Osteocyte (in vitro differentiated cells): ENCODE results near the gene EPM2AIP1. TPM values are rescaled to one million over a fixed set of nuclear protein-coding genes. Genes with fewer than 3 reads are reported as not detected.
"Not testable (repeated sequence)": the region's sequence is repeated elsewhere in the genome, so short reads cannot be mapped to it uniquely, and the experiment has no call there.

Source experiments
- DNase-seq: peaks from one replicate; pipeline ENCODE4 v3.0.0; 2021; ENCODE audit warnings: mixed read lengths; ENCODE audit not compliant: unreplicated experiment; ENCODE audit errors: extremely low spot score
- H3K27ac Mint-ChIP-seq: one replicate; pipeline ENCODE4 v1.8.0; 2021; ENCODE audit warnings: mild to moderate bottlenecking, mixed read lengths; ENCODE audit not compliant: unreplicated experiment
- H3K27me3 Mint-ChIP-seq: one replicate; pipeline ENCODE4 v1.8.0; 2021; ENCODE audit warnings: mixed read lengths; ENCODE audit not compliant: unreplicated experiment
- H3K36me3 Mint-ChIP-seq: one replicate; pipeline ENCODE4 v1.8.0; 2021; ENCODE audit warnings: mixed read lengths; ENCODE audit not compliant: unreplicated experiment
- H3K4me1 Mint-ChIP-seq: one replicate; pipeline ENCODE4 v1.8.0; 2021; ENCODE audit warnings: mixed read lengths; ENCODE audit not compliant: unreplicated experiment
- H3K4me3 Mint-ChIP-seq: one replicate; pipeline ENCODE4 v1.8.0; 2021; ENCODE audit warnings: mild to moderate bottlenecking, moderate library complexity, mixed read lengths; ENCODE audit not compliant: unreplicated experiment
- H3K9me3 Mint-ChIP-seq: one replicate; pipeline ENCODE4 v1.8.0; 2021; ENCODE audit warnings: mixed read lengths; ENCODE audit not compliant: unreplicated experiment
- CTCF ChIP-seq: fragments of 200-600 bp; sonication (generic); IDR thresholded peaks from 2 replicates; pipeline ENCODE4 v1.5.0; 2021; ENCODE audit warnings: antibody characterized with exemption, mild to moderate bottlenecking, moderate library complexity
- total RNA-seq: library from RNA; stranded (reverse); gene quantifications from 2 replicates; pipeline ENCODE4 v1.2.1, GENCODE V29; 2021

Gene EPM2AIP1
- total RNA-seq, 1 donor from 2014 or later, result 24.5 TPM

- Mint-ChIP-seq H3K27me3 (peaks cover 3% of the 10 kb centered on the region), H3K4me3 (no peak overlapping the region), H3K27ac (no peak overlapping the region), H3K4me1 (no peaks in the 10 kb centered on the region), H3K36me3 (no peaks in the 10 kb centered on the region), H3K9me3 (no peaks in the 10 kb centered on the region)
- TF ChIP-seq CTCF, result no peak
- DNase-seq, result no peak
Observed at GRCh38 chr3:36969540-36970432, 23.1 kb downstream of the EPM2AIP1 start.

GRCh38 chr3:36969085-36969484, 23.8 kb downstream of the EPM2AIP1 start:
- no peak for DNase-seq
- Mint-ChIP-seq H3K27me3 (peaks cover 3% of the 10 kb centered on the region), H3K36me3 (no peaks in the 10 kb centered on the region), H3K4me1 (no peaks in the 10 kb centered on the region), H3K4me3 (no peak overlapping the region), H3K27ac (no peak overlapping the region), H3K9me3 (no peaks in the 10 kb centered on the region)
- no peak for TF ChIP-seq CTCF

- Mint-ChIP-seq H3K27me3 (peaks cover 3% of the 10 kb centered on the region), H3K4me3 (no peak overlapping the region), H3K9me3 (no peaks in the 10 kb centered on the region), H3K36me3 (no peaks in the 10 kb centered on the region), H3K4me1 (no peaks in the 10 kb centered on the region), H3K27ac (no peak overlapping the region)
- no peak for DNase-seq
- TF ChIP-seq CTCF, result no peak
Observed at GRCh38 chr3:36965440-36965839, 27.5 kb downstream of the EPM2AIP1 start.

- no peaks in the 10 kb centered on the region for H3K36me3 Mint-ChIP-seq
- no peak for TF ChIP-seq CTCF
- no peaks in the 10 kb centered on the region for H3K9me3 Mint-ChIP-seq
- no peak overlapping the region for H3K4me3 Mint-ChIP-seq
- DNase-seq, result no peak
- H3K27me3 Mint-ChIP-seq, result peaks cover 3% of the 10 kb centered on the region
- no peaks in the 10 kb centered on the region for H3K4me1 Mint-ChIP-seq
- H3K27ac Mint-ChIP-seq, result no peak overlapping the region
Observed at GRCh38 chr3:36964817-36965216, 28.1 kb downstream of the EPM2AIP1 start.

- Mint-ChIP-seq H3K4me3 (no peak overlapping the region), H3K9me3 (no peaks in the 10 kb centered on the region), H3K4me1 (no peaks in the 10 kb centered on the region), H3K27me3 (peaks cover 3% of the 10 kb centered on the region), H3K36me3 (no peaks in the 10 kb centered on the region), H3K27ac (no peak overlapping the region)
- TF ChIP-seq CTCF, result no peak
- DNase-seq, result no peak
Observed at GRCh38 chr3:36964331-36964730, 28.6 kb downstream of the EPM2AIP1 start.

- H3K4me1 Mint-ChIP-seq, result not testable (repeated sequence)
Observed at GRCh38 chr3:36963008-36963407, 29.9 kb downstream of the EPM2AIP1 start.

More at GRCh38 chr3:36963008-36963407, 29.9 kb downstream of the EPM2AIP1 start:
- DNase-seq, H3K36me3 Mint-ChIP-seq, H3K9me3 Mint-ChIP-seq, H3K27ac Mint-ChIP-seq, H3K27me3 Mint-ChIP-seq, H3K4me3 Mint-ChIP-seq: not testable (repeated sequence)
